GM18499 (cell line): ENCODE data around the gene MYL9.
"Not testable (repeated sequence)": the region's sequence is repeated elsewhere in the genome, so short reads cannot be mapped to it uniquely, and the experiment has no call there.

Source experiments
- ATAC-seq: cut with Tn5 transposase; IDR thresholded peaks from one replicate; pipeline ENCODE4 v1.9.1; 2021; ENCODE audit warnings: moderate number of reproducible peaks; ENCODE audit not compliant: insufficient read depth, unreplicated experiment

Gene MYL9

DNA sequence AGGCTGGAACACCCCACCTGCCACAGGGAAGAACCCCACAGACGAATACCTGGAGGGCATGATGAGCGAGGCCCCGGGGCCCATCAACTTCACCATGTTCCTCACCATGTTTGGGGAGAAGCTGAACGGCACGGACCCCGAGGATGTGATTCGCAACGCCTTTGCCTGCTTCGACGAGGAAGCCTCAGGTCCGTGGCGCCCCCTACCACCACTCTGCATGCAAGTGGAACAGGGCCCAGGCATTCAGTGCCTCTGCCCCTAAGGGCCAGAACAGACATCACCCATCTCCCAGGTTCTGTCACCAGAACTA, 6.6 kb downstream of the MYL9 start:
- no peak for ATAC-seq

DNA sequence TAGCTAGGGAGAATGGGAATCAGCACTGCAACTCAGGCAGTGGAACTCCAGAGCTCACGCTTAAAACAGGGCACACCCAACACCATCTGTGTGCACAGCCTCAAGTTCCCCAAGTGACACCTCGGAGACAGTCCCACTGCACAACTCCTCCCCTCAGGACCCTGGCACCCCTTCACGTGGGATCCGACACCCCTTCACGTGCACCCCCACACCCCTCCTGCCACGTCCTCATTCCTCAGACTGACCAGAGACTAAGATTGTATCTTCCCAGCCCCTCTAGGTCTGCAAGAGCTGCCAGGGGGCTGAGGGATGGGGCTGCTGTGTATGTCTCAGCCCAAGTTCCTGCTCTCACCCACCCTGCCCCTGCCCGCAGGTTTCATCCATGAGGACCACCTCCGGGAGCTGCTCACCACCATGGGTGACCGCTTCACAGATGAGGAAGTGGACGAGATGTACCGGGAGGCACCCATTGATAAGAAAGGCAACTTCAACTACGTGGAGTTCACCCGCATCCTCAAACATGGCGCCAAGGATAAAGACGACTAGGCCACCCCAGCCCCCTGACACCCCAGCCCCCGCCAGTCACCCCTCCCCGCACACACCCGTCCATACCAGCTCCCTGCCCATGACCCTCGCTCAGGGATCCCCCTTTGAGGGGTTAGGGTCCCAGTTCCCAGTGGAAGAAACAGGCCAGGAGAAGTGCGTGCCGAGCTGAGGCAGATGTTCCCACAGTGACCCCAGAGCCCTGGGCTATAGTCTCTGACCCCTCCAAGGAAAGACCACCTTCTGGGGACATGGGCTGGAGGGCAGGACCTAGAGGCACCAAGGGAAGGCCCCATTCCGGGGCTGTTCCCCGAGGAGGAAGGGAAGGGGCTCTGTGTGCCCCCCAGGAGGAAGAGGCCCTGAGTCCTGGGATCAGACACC, 7.6 kb downstream of the MYL9 start:
- no peak for ATAC-seq

GRCh38 chr20:36549628-36549941, 8.3 kb downstream of the MYL9 start:
- ATAC-seq: no peak

- ATAC-seq: no peak
These were observed 8.8 kb downstream of the MYL9 start for GRCh38 chr20:36549942-36550789.

GRCh38 chr20:36550790-36551299, 9.5 kb downstream of the MYL9 start:
- no peak for ATAC-seq

DNA sequence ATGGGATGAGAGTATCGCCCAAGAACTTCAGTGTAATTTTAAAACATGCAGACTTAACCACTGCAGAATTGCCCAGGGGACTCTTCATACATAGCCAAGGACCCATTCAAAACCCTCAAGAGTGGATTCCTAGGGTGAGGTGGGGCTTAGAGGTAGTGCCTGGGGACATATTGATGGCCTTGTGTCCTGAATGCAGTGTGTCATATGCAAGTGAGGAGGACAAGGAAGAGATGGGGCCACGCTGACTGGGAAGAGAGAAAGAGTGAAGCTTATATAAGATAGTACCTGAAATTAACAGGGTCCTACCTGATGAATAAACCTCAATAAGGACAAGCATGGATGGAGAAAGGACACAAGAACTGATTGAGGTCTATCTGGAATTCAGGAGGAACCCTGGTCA, 13.9 kb downstream of the MYL9 start:
- ATAC-seq: no peak

DNA sequence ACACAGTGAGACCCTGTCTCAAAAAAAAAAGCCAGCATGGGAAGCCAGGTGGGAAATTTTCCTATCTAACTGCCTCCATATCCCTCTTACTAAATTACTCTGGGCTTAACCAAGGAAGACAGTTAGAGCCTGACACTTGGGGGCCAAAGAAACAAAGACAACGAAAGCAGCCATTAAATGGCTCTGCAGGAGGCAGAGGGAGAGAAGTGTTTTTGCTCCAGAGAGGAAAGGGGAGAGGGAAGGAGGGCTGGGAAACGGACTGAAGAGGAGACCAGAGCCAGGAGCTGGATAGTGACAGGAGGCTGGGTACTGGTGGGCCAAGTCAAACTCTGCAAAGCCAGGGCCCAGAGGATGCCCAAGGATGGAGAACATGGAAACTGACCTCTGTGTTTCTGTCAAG, 21.4 kb downstream of the MYL9 start:
- ATAC-seq: no peak

GRCh38 chr20:36563374-36563773, 22.1 kb downstream of the MYL9 start:
- no peak for ATAC-seq

DNA sequence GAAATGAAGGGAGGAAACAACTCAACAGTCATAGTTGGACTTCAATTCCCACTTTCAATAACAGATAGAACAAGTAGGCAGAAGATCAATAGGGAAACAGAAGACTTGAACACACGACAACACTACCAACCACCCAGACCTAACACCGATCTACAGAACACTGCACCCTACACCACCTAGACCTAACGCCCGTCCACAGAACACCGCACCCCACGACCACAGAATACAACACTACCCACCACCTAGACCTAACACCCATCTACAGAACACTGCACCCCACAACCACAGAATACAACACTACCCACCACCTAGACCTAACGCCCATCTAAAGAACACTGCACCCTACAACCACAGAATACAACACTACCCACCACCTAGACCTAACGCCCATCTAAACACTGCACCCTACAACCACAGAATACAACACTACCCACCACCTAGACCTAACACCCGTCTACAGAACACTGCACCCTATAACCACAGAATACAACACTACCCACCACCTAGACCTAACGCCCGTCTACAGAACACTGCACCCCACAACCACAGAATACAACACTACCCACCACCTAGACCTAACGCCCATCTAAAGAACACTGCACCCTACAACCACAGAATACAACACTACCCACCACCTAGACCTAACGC, 22.9 kb downstream of the MYL9 start:
- not testable (repeated sequence) for ATAC-seq

DNA sequence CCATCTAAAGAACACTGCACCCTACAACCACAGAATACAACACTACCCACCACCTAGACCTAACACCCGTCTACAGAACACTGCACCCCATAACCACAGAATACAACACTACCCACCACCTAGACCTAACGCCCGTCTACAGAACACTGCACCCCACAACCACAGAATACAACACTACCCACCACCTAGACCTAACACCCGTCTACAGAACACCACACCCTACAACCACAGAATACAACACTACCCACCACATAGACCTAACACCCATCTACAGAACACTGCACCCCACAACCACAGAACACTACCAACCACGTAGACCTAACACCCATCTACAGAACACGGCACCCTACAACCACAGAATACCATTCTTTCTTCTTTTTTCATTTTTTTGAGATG, 23.4 kb downstream of the MYL9 start:
- not testable (repeated sequence) for ATAC-seq

DNA sequence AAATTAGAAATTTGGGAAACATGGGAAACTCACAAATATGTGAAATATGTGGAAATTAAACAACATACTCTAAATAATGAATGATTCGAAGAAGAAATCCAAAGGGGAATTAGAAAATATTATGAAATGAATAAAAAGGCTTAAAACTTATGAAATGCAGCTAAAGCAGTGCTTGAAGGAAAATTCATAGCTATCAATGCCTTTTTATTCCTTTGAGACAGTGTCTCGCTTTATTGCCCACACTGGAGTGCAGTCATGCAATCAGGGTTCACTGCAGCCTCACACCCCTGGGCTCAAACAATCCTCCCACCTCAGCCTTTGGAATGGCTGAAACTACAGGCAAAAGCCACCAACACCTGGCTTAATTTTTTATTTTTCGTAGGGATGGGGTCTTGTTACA, 24.2 kb downstream of the MYL9 start:
- no peak for ATAC-seq

DNA sequence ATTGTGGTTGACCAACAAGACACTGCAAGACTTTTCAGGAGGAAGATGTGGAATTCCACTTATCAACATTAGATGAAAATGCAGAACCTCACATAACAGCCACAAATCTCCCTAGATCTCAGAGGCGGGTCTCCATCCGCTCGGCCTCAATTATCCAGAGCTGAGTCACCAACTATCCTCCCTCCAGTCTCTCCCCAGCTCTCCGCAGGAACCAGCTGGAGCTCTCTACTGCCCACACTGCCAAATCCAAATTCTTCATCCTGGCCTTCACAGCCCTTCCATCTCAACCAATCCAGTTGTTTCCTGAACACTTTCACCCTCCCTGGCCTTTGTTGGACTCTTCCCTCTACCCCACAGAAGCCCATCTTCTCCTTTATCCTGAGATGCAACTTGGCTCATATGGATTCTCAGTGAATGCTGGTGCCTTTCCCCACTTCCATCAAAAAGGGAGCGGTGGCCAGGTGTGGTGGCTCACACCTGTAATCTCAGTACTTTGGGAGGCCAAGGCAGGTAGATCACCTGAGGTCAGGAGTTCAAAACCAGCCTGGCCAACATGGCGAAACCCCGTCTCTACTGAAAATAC, 28.6 kb downstream of the MYL9 start:
- no peak for ATAC-seq

DNA sequence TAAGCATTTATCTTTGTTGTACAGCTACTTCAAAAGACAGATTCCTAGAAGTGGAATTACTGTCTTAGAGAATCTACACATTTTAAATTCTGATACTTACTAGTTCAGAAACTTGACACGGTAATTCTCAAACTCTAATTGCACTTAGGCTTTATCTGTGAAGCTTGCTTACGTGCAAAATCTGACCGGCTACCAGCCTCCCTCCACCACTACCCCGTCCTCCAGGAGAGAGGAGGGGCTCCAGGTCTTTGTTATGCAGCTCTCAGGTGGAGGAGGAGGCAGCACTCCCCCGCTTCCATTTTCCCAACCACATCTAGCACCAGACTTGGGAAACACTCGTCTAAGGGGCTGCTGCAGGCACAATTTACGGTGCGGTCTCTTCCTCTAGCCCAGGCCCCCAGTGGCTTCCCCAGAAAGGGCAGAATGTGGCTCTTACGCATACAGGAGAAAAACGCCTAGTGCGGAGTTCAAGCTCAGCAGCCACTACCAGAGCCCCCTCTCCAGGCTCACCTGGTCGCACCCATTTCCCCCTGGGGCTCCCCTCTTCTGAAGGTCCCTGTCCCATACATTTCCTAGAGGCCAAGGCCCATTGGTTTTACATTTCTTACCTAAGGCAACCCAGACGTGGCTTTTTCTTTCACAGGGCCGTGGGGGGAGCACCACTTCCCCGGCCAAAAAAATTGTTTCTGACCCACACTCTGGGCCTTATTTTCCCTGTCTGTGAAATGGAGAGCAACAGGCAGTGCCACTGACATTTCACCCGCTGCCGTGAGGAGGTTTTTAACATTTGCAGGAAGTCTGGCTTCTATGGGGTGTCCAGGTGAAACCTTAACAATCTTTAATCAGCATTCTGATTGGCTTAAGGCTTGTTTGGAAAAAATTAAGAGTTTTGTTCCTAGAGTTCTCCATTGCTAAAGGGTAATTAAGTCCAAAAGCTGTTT, 30.5 kb downstream of the MYL9 start:
- no peak for ATAC-seq

DNA sequence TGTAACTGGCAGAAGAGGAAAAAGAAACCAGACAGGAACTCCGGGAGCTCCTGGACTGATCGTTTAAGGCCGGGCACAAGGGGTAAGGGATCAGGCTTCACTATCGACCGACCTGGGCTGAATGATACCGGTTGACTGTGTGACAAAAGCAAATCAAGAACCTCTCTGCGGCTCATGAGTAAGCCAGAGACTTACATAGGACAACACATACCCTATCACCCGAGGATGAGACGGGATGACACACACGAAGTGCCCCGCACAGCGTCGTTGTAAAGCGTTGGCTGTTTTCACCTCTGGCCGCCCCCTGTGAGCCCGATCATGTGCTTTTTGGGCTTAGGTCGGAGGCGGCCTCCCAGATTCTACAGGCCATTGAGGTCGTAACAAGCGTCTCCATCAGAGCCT, 31.4 kb downstream of the MYL9 start:
- no peak for ATAC-seq

DNA sequence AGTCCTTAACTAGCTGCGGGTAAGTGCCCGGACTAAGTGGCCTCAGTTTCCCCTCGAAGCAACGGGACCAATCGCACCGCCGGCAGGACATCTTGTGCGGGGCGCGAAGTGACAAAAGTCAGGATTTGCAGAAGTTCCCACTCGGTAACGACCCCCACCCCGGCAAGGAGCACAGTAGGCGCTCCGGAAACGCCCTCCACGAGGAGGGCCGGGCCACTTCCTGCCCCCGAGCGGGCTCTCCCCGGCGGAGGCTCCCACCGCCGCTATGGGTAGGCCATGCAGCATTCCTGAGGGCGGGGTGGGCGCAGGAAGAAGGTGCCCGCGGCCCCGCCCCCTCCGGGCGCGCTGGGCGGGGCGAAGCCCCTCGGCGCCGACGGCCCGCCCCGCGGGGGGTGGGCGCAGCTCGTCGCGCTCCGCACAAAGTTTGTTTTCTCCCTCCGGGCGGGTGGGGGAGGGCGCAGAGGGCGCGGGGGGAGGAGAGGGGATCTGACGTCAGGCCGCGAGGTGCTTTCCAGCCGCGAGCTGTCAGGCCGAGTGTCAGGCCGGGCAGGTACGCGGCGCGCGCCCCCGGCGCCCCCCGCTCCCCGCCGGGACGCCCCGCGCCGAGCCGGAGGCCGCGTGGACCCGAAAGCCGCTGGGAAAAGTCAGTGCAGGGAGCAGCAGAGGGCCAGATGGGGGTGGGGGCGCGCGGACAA, 31.9 kb downstream of the MYL9 start, which contains the start of gene TGIF2:
Gene TGIF2 (plus strand): TSS at position 495 of the 695 bp plus-strand sequence. CDS start 5,178 bp downstream, outside the sequence.
- ATAC-seq: no peak

DNA sequence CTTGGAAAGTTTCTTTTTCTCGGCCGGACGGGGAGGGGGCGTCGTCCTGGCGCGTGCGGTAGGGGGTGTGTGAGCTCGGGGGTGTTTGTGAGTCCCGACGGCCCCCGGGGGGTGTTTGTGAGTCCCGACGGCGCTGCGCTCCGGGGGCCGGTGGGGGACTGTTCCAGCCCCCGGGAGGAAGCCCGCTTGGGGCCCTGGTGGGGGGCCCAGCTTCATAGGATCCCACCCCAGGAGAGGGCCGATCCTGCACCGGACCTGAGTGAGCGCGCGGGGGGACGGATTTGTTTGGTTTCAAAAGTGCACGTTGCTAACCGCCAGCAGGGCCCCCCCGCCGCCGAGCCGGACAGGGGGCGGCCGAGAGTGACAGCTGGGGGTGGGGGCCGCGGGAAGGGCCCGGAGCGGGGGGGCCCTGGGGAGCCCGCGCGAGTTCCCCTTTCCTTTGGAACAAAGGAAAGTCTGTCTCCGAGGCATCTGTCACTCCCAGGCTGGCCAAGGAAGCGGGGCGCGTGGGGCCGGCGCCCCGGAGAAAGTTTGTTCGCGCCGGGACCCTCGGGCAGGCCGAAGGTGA, 32.6 kb downstream of the MYL9 start:
- ATAC-seq: no peak

GRCh38 chr20:36574366-36575135, 33.2 kb downstream of the MYL9 start:
- ATAC-seq: no peak

GRCh38 chr20:36576081-36576445, 34.7 kb downstream of the MYL9 start:
- ATAC-seq: no peak
